MM.1S (cell line): ENCODE data around the gene KCNIP1.

Experiments
- EZH2phosphoT487 ChIP-seq: fragments of 300-600 bp; sonication (generic); IDR thresholded peaks from 2 replicates; pipeline ENCODE4 v1.6.1; 2018; ENCODE audit warnings: antibody characterized with exemption, low read length
- TF ChIP-seq, protein P1 (sequence below): fragments of 300-600 bp; sonication (generic); IDR thresholded peaks from 2 replicates; pipeline ENCODE4 v1.5.1; 2016; ENCODE audit warnings: antibody characterized with exemption, low read length, mixed read lengths

DNA sequence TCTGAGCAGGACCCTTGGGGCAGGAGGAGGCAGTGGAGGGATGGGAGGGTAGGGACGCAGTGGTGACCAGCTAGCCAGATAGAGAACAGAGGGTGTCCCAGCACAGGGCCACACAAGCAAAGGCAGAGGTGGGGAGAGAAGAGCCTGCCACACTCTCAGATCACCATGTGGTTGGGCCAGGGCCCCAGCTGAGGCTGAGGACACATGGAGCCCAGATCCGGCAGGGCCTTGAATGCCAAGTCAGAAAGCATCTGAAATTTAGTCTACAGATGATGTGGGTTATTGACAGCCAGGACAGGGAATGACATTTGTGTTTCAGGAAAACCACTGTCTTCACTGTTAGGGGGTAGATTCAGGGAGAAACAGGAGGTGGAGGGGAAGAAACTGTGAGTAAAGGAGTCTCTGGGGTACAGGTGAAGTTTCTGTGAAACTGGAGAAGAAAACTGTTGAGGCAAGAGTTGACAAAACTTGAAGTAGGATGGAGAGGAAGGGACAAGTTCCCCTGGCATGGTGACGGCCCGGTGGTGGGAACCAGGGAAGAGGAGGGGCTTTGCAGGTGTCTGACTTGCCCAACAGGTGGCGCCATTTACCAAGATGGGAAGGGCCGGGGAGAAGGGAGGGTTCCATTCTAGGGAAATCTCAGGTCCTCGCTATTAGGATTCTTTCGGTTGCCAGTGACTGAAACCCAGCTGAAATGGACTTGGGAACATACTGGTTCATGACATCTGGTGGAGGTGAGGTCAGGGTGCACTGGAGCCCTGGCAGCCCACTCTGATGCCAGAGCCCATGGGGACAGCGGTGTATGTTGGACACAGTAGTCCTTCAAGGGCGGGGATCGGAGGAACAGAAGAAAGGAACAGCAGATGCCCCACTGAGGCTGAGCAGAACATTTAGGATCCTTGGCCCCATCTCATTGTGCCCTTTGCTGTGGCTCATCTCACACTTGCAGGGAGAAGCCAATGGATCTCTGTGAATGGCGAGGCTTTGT lies 100.1 kb downstream of the KCNIP1 start:
- TF ChIP-seq, protein P1, sequence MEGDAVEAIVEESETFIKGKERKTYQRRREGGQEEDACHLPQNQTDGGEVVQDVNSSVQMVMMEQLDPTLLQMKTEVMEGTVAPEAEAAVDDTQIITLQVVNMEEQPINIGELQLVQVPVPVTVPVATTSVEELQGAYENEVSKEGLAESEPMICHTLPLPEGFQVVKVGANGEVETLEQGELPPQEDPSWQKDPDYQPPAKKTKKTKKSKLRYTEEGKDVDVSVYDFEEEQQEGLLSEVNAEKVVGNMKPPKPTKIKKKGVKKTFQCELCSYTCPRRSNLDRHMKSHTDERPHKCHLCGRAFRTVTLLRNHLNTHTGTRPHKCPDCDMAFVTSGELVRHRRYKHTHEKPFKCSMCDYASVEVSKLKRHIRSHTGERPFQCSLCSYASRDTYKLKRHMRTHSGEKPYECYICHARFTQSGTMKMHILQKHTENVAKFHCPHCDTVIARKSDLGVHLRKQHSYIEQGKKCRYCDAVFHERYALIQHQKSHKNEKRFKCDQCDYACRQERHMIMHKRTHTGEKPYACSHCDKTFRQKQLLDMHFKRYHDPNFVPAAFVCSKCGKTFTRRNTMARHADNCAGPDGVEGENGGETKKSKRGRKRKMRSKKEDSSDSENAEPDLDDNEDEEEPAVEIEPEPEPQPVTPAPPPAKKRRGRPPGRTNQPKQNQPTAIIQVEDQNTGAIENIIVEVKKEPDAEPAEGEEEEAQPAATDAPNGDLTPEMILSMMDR = peak; percentile 76
- TF ChIP-seq EZH2phosphoT487 = no peak
